ENCODE data around the gene TNFAIP3. TPM values are rescaled to one million over a fixed set of nuclear protein-coding genes. Genes with fewer than 3 reads are reported as not detected.

The TNFAIP3 gene
- total RNA-seq, 1 donor from 2014 or later = 250 TPM

Other genes starting within 250 kb of the TNFAIP3 start
- gene PERP, start 240.2 kb downstream of the TNFAIP3 start, total RNA-seq = 5.6 and 5.7 TPM in 2 replicates

Data from activated T-helper 1 cell treated with anti-CD3 and anti-CD28 coated beads, Interleukin-12 subunit alpha, Interleukin-12 subunit beta, Interleukin-2, Interleukin-4 antibody, amounts not matched to agents 30 ng/mL and 10 ng/mL and 1 ng/mL, durations not matched to agents 14 hours and 24 hours and 36 hours (primary cell).